ENCODE results near the gene RAD51B. TPM values are rescaled to one million over a fixed set of nuclear protein-coding genes. Genes with fewer than 3 reads are reported as not detected.

Gene RAD51B
- total RNA-seq, 1 experiment from 2014 or later = 16.7 TPM

DNA sequence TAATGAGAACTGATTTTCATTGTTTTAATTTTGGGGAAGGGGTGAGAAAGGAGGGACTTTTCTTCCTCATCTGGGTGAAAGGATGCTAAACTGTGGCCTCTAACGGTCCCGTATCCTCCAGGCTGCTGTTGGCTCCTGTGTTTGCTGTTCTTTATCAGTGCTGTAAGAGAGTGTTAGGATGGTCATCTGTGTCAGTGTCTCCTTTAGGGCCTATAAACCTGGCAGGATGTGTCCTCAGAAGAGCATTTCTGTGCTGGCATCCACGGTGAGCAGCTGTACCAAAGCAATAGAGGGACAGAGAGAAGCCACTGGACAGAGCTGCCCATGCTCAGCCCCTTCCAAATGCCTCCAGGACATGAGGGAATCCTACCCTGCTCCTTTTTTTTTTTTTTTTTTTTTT lies 720.2 kb downstream of the RAD51B start:
- H2BK15ac ChIP-seq (ENCODE audit: low read depth, low read length) = no peak overlapping the region
- no peak overlapping the region for H2BK12ac ChIP-seq (ENCODE audit: insufficient read length, low read depth, low read length)
- H3K79me2 ChIP-seq (ENCODE audit: insufficient read depth, low read length) = no peaks in the 10 kb centered on the region
- no peaks in the 10 kb centered on the region for H3K23me2 ChIP-seq (ENCODE audit: insufficient read length, low read depth, low read length, poor library complexity, severe bottlenecking)
- no CpG with 5 or more reads among the region's 3 CpGs for WGBS (ENCODE audit: extremely low coverage, insufficient read length, low lambda C conversion rate)
- H3K9ac ChIP-seq (ENCODE audit: extremely low read depth, insufficient read length, low read length) = no peak overlapping the region
- no peak for DNase-seq
- H3K18ac ChIP-seq (ENCODE audit: insufficient read length, low read depth, low read length) = no peak overlapping the region
- H4K5ac ChIP-seq (ENCODE audit: insufficient read length, low read depth, low read length) = no peak overlapping the region
- Mint-ChIP-seq H3K36me3 (ENCODE audit: insufficient read depth in 1 of 3, low read depth in 3 of 3) (no peaks in the 10 kb centered on the region), H3K27me3 (ENCODE audit: low read depth) (no peaks in the 10 kb centered on the region; the same call in 1 of the 2 replicates), H3K27ac (no peak overlapping the region), H3K4me1 (peaks cover 12% of the 10 kb centered on the region in 2 experiments), H3K4me3 (no peak overlapping the region), H3K9me3 (no peaks in the 10 kb centered on the region; a peak in 1 of 5 replicates)
- no peak overlapping the region for H2BK120ac ChIP-seq (ENCODE audit: low read depth, low read length, poor library complexity, severe bottlenecking)
- no peak overlapping the region for H2AK5ac ChIP-seq (ENCODE audit: insufficient read length, low read length)
- no peak overlapping the region for H3T11ph ChIP-seq (ENCODE audit: low read length)
- no peak overlapping the region for H3K27ac ChIP-seq (ENCODE audit: insufficient read length, low read depth, low read length)
- H3K4me1 ChIP-seq (ENCODE audit: insufficient read depth, low read length) = no peaks in the 10 kb centered on the region
- H2BK5ac ChIP-seq (ENCODE audit: insufficient read length, low read length) = no peak overlapping the region
- no peaks in the 10 kb centered on the region for H4K20me1 ChIP-seq (ENCODE audit: control insufficient read depth, insufficient read depth, insufficient read length)
- TF ChIP-seq, protein P1, sequence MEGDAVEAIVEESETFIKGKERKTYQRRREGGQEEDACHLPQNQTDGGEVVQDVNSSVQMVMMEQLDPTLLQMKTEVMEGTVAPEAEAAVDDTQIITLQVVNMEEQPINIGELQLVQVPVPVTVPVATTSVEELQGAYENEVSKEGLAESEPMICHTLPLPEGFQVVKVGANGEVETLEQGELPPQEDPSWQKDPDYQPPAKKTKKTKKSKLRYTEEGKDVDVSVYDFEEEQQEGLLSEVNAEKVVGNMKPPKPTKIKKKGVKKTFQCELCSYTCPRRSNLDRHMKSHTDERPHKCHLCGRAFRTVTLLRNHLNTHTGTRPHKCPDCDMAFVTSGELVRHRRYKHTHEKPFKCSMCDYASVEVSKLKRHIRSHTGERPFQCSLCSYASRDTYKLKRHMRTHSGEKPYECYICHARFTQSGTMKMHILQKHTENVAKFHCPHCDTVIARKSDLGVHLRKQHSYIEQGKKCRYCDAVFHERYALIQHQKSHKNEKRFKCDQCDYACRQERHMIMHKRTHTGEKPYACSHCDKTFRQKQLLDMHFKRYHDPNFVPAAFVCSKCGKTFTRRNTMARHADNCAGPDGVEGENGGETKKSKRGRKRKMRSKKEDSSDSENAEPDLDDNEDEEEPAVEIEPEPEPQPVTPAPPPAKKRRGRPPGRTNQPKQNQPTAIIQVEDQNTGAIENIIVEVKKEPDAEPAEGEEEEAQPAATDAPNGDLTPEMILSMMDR (conservative IDR thresholded peaks at IDR 0.05) = no peak
- no peak overlapping the region for H2AFZ ChIP-seq (ENCODE audit: low read length)
- H3K27me3 ChIP-seq (ENCODE audit: insufficient read depth, low read length) = no peaks in the 10 kb centered on the region
- H3K14ac ChIP-seq (ENCODE audit: insufficient read depth, low read length) = no peak overlapping the region
- H4K8ac ChIP-seq (replicated peaks; ENCODE audit: insufficient read length, low read depth, low read length) = no peak overlapping the region
- no peaks in the 10 kb centered on the region for H3K79me1 ChIP-seq (ENCODE audit: insufficient read depth, low read depth, low read length, poor library complexity, severe bottlenecking)
- H4K91ac ChIP-seq (ENCODE audit: insufficient read length, low read depth, low read length) = no peak overlapping the region
- H3K9me3 ChIP-seq (ENCODE audit: control insufficient read depth, low read depth, low read length) = no peaks in the 10 kb centered on the region
- H3K4me2 ChIP-seq (ENCODE audit: insufficient read depth, insufficient read length, low read length) = no peak overlapping the region
- H2BK20ac ChIP-seq (ENCODE audit: low read depth, low read length, poor library complexity, severe bottlenecking) = no peak overlapping the region
- no peak overlapping the region for H3K23ac ChIP-seq (ENCODE audit: insufficient read length, low read depth, low read length)
- no peak overlapping the region for H3K4ac ChIP-seq (ENCODE audit: low read depth, low read length)
- no peak overlapping the region for H3K56ac ChIP-seq (ENCODE audit: insufficient read length, low read depth, low read length)
